ENCODE results near the gene TNKS2.

DNA sequence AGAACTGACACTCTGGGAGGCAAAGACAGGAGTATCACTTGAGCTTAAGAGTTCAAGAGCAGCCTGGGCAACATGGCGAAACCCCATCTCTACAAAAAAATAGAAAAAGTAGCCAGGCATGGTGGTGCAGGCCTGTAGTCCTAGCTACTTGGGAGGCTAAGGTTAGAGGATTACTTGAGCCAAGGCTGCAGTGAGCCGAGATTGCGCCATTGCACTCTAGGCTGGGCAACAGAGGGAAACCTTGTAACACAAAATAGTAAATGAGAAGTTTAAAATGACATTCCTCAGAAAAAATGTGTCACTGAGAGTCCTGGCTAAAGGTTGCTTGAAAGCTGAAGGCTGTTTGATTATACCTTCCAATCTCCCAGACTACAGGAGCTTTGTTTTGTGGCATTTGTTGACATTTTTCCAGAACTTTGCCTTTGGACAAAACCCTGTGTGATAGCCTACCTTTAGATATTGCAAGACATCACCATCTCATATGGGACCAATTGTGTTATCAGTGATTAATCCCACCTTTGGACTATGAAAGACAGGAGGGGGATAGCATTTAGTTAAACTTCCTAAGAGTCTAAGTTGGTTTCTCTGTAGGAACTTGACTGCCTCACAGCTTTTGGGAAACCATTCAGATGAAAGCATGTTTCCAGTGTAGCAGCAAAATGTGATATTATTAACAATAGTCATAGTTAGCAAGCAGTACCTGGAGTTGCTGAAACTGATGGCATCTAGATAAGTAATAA is 5.3 kb downstream of the TNKS2 start:
- no peak for TF ChIP-seq CTCF (conservative IDR thresholded peaks at IDR 0.05)
- TF ChIP-seq ZFX (IDR thresholded peaks at IDR 0.05), result no peak

Measured in C4-2B (cell line).